DMS79 treated with DMSO at 0.1 percent for 48 hours (cell line): ENCODE data around the gene SLC38A10.

Source experiments
- DNase-seq: peaks from one replicate; lab custom pipeline; 2025; lab: John Stamatoyannopoulos, UW

The SLC38A10 gene

GRCh38 chr17:81207610-81208581, 87.2 kb downstream of the SLC38A10 start:
- DNase-seq, result peak; percentile 10

GRCh38 chr17:81206657-81207056, 88.5 kb downstream of the SLC38A10 start:
- no peak for DNase-seq

GRCh38 chr17:81206166-81206565, 88.9 kb downstream of the SLC38A10 start:
- no peak for DNase-seq

- DNase-seq, result no peak
Observed at GRCh38 chr17:81204578-81204977, 90.5 kb downstream of the SLC38A10 start.

- DNase-seq, result no peak
Observed at GRCh38 chr17:81203136-81203535, 92.0 kb downstream of the SLC38A10 start.

- DNase-seq, result no peak
Observed at GRCh38 chr17:81202318-81202717, 92.8 kb downstream of the SLC38A10 start.

- no peak for DNase-seq
Observed at GRCh38 chr17:81200695-81201580, 94.2 kb downstream of the SLC38A10 start.

- DNase-seq, result no peak
Observed at GRCh38 chr17:81200201-81200600, 94.9 kb downstream of the SLC38A10 start.

- no peak for DNase-seq
Observed at GRCh38 chr17:81199482-81199830, 95.7 kb downstream of the SLC38A10 start.

GRCh38 chr17:81198826-81199481, 96.2 kb downstream of the SLC38A10 start:
- no peak for DNase-seq

- no peak for DNase-seq
Observed at GRCh38 chr17:81197831-81198490, 97.1 kb downstream of the SLC38A10 start.

GRCh38 chr17:81197409-81197795, 97.7 kb downstream of the SLC38A10 start:
- DNase-seq, result no peak

GRCh38 chr17:81196505-81197408, 98.3 kb downstream of the SLC38A10 start:
- DNase-seq, result no peak

- no peak for DNase-seq
Observed at GRCh38 chr17:81195941-81196495, 99.1 kb downstream of the SLC38A10 start.
